ENCODE measurements around the gene CD82. TPM values are rescaled to one million over a fixed set of nuclear protein-coding genes. Genes with fewer than 3 reads are reported as not detected.

Gene CD82
- total RNA-seq, 1 experiment from 2014 or later = 4.5 TPM

GRCh38 chr11:44629732-44630345 is 64.4 kb downstream of the CD82 start:
- TF ChIP-seq, protein P1, sequence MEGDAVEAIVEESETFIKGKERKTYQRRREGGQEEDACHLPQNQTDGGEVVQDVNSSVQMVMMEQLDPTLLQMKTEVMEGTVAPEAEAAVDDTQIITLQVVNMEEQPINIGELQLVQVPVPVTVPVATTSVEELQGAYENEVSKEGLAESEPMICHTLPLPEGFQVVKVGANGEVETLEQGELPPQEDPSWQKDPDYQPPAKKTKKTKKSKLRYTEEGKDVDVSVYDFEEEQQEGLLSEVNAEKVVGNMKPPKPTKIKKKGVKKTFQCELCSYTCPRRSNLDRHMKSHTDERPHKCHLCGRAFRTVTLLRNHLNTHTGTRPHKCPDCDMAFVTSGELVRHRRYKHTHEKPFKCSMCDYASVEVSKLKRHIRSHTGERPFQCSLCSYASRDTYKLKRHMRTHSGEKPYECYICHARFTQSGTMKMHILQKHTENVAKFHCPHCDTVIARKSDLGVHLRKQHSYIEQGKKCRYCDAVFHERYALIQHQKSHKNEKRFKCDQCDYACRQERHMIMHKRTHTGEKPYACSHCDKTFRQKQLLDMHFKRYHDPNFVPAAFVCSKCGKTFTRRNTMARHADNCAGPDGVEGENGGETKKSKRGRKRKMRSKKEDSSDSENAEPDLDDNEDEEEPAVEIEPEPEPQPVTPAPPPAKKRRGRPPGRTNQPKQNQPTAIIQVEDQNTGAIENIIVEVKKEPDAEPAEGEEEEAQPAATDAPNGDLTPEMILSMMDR (conservative IDR thresholded peaks at IDR 0.05) = no peak
- Histone ChIP-seq H3K4me1 (ENCODE audit: insufficient read depth, low read length) (peaks cover 1% of the 10 kb centered on the region; the same call in 1 of the 2 replicates), H3K56ac (ENCODE audit: insufficient read length, low read depth, low read length) (no peak overlapping the region), H2BK15ac (ENCODE audit: low read depth, low read length) (no peak overlapping the region), H3K27me3 (ENCODE audit: insufficient read depth, low read length) (no peaks in the 10 kb centered on the region), H2BK120ac (ENCODE audit: low read depth, low read length, poor library complexity, severe bottlenecking) (no peak overlapping the region), H4K5ac (ENCODE audit: insufficient read length, low read depth, low read length) (no peak overlapping the region), H3K23me2 (ENCODE audit: insufficient read length, low read depth, low read length, poor library complexity, severe bottlenecking) (no peaks in the 10 kb centered on the region), H3K9ac (ENCODE audit: extremely low read depth, insufficient read length, low read length) (no peak overlapping the region), H3K79me2 (ENCODE audit: insufficient read depth, low read length) (no peaks in the 10 kb centered on the region; the same call in 1 of the 2 replicates), H3K4me2 (ENCODE audit: insufficient read depth, insufficient read length, low read length) (no peak overlapping the region), H4K8ac (replicated peaks; ENCODE audit: insufficient read length, low read depth, low read length) (no peak overlapping the region), H4K91ac (ENCODE audit: insufficient read length, low read depth, low read length) (no peak overlapping the region), H2AK5ac (ENCODE audit: insufficient read length, low read length) (no peak overlapping the region), H3K27ac (ENCODE audit: insufficient read length, low read depth, low read length) (no peak overlapping the region), H3K14ac (ENCODE audit: insufficient read depth, low read length) (no peak overlapping the region), H4K20me1 (ENCODE audit: control insufficient read depth, insufficient read depth, insufficient read length) (no peaks in the 10 kb centered on the region), H2AFZ (ENCODE audit: low read length) (no peak overlapping the region), H2BK12ac (ENCODE audit: insufficient read length, low read depth, low read length) (no peak overlapping the region), H3K23ac (ENCODE audit: insufficient read length, low read depth, low read length) (no peak overlapping the region), H3K4ac (ENCODE audit: low read depth, low read length) (no peak overlapping the region), H2BK5ac (ENCODE audit: insufficient read length, low read length) (no peak overlapping the region), H2BK20ac (ENCODE audit: low read depth, low read length, poor library complexity, severe bottlenecking) (no peak overlapping the region), H3T11ph (ENCODE audit: low read length) (no peak overlapping the region), H3K9me3 (ENCODE audit: control insufficient read depth, low read depth, low read length) (no peaks in the 10 kb centered on the region), H3K18ac (ENCODE audit: insufficient read length, low read depth, low read length) (no peak overlapping the region), H3K79me1 (ENCODE audit: insufficient read depth, low read depth, low read length, poor library complexity, severe bottlenecking) (no peaks in the 10 kb centered on the region)
- Mint-ChIP-seq H3K4me1 (peaks cover 12 to 20% of the 10 kb centered on the region in 2 experiments), H3K4me3 (no peak overlapping the region), H3K27me3 (ENCODE audit: low read depth) (peaks cover 14% of the 10 kb centered on the region), H3K9me3 (peaks cover 3 to 6% of the 10 kb centered on the region in 2 experiments; a peak in 3 of 5 replicates), H3K36me3 (ENCODE audit: insufficient read depth in 1 of 3, low read depth in 3 of 3) (no peaks in the 10 kb centered on the region; a peak in 2 of 7 replicates), H3K27ac (no peak overlapping the region)
- DNase-seq = no peak
- no CpG with 5 or more reads among the region's 8 CpGs for WGBS (ENCODE audit: extremely low coverage, insufficient read length, low lambda C conversion rate)
